ENCODE results near the gene FKBP9. TPM values are rescaled to one million over a fixed set of nuclear protein-coding genes. Genes with fewer than 3 reads are reported as not detected.

The FKBP9 gene
- total and polyA plus RNA-seq, 2 of the 4 experiments (the other 2 are of a cell fraction): 126 to 191 TPM

- H4K91ac ChIP-seq (ENCODE audit: insufficient read depth, low read depth, low read length): no peak overlapping the region
- H2BK5ac ChIP-seq (ENCODE audit: low read depth, low read length, poor library complexity, severe bottlenecking): peak overlapping the region; percentile 58
- H2BK15ac ChIP-seq (ENCODE audit: low read depth, low read length): no peak overlapping the region
- H2BK20ac ChIP-seq (ENCODE audit: low read depth, low read length): no peak overlapping the region
- H3K9ac ChIP-seq (ENCODE audit: low read depth, low read length): no peak overlapping the region
- peaks cover 10% of the 10 kb centered on the region for H3K9me1 ChIP-seq (ENCODE audit: insufficient read depth, low read length)
- no peak overlapping the region for H2AK9ac ChIP-seq (replicated peaks; ENCODE audit: low read depth, low read length, poor library complexity)
- POLR2A ChIA-PET (ENCODE audit: unreplicated experiment): no interaction called here
- H2AFZ ChIP-seq (replicated peaks; ENCODE audit: low read length, poor library complexity): no peak overlapping the region
- H3K9me3 ChIP-seq (ENCODE audit: control insufficient read depth, insufficient read depth, low read length): no peaks in the 10 kb centered on the region
- H3K56ac ChIP-seq (ENCODE audit: extremely low read depth, insufficient read depth, low read length): no peak overlapping the region
- ATAC-seq (ENCODE audit: low read depth): peak; percentile 31
- TF ChIP-seq ELK1 (IDR thresholded peaks at IDR 0.05; ENCODE audit: borderline replicate concordance, low read depth, low read length): no peak
- no peak for TF ChIP-seq MAFK (IDR thresholded peaks at IDR 0.05; ENCODE audit: low read depth, low read length)
- no peak for TF ChIP-seq POLR2A (IDR thresholded peaks at IDR 0.05; ENCODE audit: low read depth, low read length)
- no peak for TF ChIP-seq BHLHE40 (IDR thresholded peaks at IDR 0.05; ENCODE audit: low read depth, low read length)
- TF ChIP-seq CTCF (conservative IDR thresholded peaks at IDR 0.05; ENCODE audit: low read depth, low read length): no peak
- no peak for TF ChIP-seq RFX5 (IDR thresholded peaks at IDR 0.05; ENCODE audit: low read depth, low read length)
- no peak for TF ChIP-seq CHD1 (IDR thresholded peaks at IDR 0.05; ENCODE audit: low read depth, low read length)
- TF ChIP-seq NFE2L2 (IDR thresholded peaks at IDR 0.05; ENCODE audit: low read depth, low read length): no peak
- no peak for TF ChIP-seq USF2 (IDR thresholded peaks at IDR 0.05; ENCODE audit: low read depth, low read length)
- no peak for TF ChIP-seq MAZ (IDR thresholded peaks at IDR 0.05; ENCODE audit: borderline replicate concordance, low read depth, low read length)
- no peak for TF ChIP-seq CEBPB (IDR thresholded peaks at IDR 0.05; ENCODE audit: low read depth, low read length)
- no peak for TF ChIP-seq MXI1 (IDR thresholded peaks at IDR 0.05; ENCODE audit: borderline replicate concordance, low read depth, low read length)
- TF ChIP-seq FOS (IDR thresholded peaks at IDR 0.05; ENCODE audit: low read depth, low read length): no peak
- no peak overlapping the region for H3K18ac ChIP-seq (ENCODE audit: low read depth, low read length)
- H3K36me3 ChIP-seq (ENCODE audit: control insufficient read depth, insufficient read depth, low read length): no peaks in the 10 kb centered on the region; the same call in 1 of the 2 replicates
- no peak overlapping the region for H4K5ac ChIP-seq (ENCODE audit: low read depth, low read length)
- H3K23ac ChIP-seq (ENCODE audit: low read depth, low read length): no peak overlapping the region
- peak overlapping the region; percentile 22; the same call in 1 of the 2 replicates for H3K4me2 ChIP-seq (ENCODE audit: low read depth, low read length)
- peaks cover 7% of the 10 kb centered on the region for H3K4me1 ChIP-seq (ENCODE audit: control insufficient read depth, insufficient read depth, low read length)
- in situ Hi-C loops (cut with MboI; ENCODE audit: low sequenced_read_pairs) (no loop called here), intact Hi-C loops (cut with micrococcal nuclease) (no loop called here), dilution Hi-C loops (cut with HindIII; ENCODE audit: low sequenced_read_pairs, unreplicated experiment) (no loop called here)
- no peak overlapping the region for H3K4me3 ChIP-seq (ENCODE audit: insufficient read depth, low read depth, low read length)
- H2BK120ac ChIP-seq (ENCODE audit: low read depth, low read length): no peak overlapping the region
- H4K8ac ChIP-seq (ENCODE audit: low read depth in 2 of 2, low read length in 2 of 2): no peak overlapping the region
- no peak overlapping the region for H3K14ac ChIP-seq (replicated peaks; ENCODE audit: low read depth, low read length)
- no peak overlapping the region for H2AK5ac ChIP-seq (ENCODE audit: low read depth, low read length)
- no peak for DNase-seq
- H3K4ac ChIP-seq (ENCODE audit: low read depth, low read length): no peak overlapping the region
- no peaks in the 10 kb centered on the region for H3K27me3 ChIP-seq (ENCODE audit: control insufficient read depth, insufficient read depth, low read length)
- CTCF ChIA-PET: no interaction called here
- WGBS, 2 experiments (ENCODE audit: extremely low coverage in 2 of 2, insufficient read length in 1 of 2): no CpG with 5 or more reads among the region's 2 CpGs
- peaks cover under 1% of the 10 kb centered on the region; the same call in 1 of the 2 replicates for H4K20me1 ChIP-seq (ENCODE audit: insufficient read depth, low read length)
- peaks cover 21 to 50% of the 10 kb centered on the region in 2 experiments for H3K79me1 ChIP-seq (ENCODE audit: low read depth in 1 of 2, low read length in 2 of 2)
- H3K27ac ChIP-seq (ENCODE audit: insufficient read depth, low read length): no peak overlapping the region; the same call in 1 of the 2 replicates
- BruUV-seq (replicated peaks): no TSS peak
Measured at GRCh38 chr7:33044986-33045385, 87.7 kb downstream of the FKBP9 start.
